ENCODE measurements around the gene MICALL1. TPM values are rescaled to one million over a fixed set of nuclear protein-coding genes. Genes with fewer than 3 reads are reported as not detected.

The MICALL1 gene
- total RNA-seq, 1 donor from 2014 or later: 115 TPM

- Histone ChIP-seq H3K4me3 (ENCODE audit: low read depth, low read length) (no peak overlapping the region), H3K36me3 (ENCODE audit: control insufficient read depth, insufficient read depth, low read length) (no peaks in the 10 kb centered on the region), H3K27me3 (ENCODE audit: control insufficient read depth, insufficient read depth, low read length) (peaks cover 6% of the 10 kb centered on the region)
- no peak for TF ChIP-seq CTCF (IDR thresholded peaks at IDR 0.05; ENCODE audit: insufficient read depth, low read length, poor library complexity, severe bottlenecking)
- DNase-seq (ENCODE audit: low read depth): no peak
These were observed 85.8 kb downstream of the MICALL1 start for GRCh38 chr22:37991731-37992442.

Other genes starting within 250 kb of the MICALL1 start
- 13.3 and 14.3 TPM in 2 replicates for gene PDXP, start 247.6 kb upstream of the MICALL1 start, total RNA-seq
- 500 and 806 TPM in 2 replicates for gene LGALS1, start 230.7 kb upstream of the MICALL1 start, total RNA-seq
- gene NOL12, start 220.0 kb upstream of the MICALL1 start, total RNA-seq: 46.2 and 59.0 TPM in 2 replicates
- gene TRIOBP, start 209.2 kb upstream of the MICALL1 start, total RNA-seq: 62.8 and 68.9 TPM in 2 replicates
- 35.7 and 37.4 TPM in 2 replicates for gene GCAT, start 98.4 kb upstream of the MICALL1 start, total RNA-seq
- gene GALR3, start 82.9 kb upstream of the MICALL1 start, total RNA-seq: not detected in 2 replicates
- gene ANKRD54, start 62.0 kb upstream of the MICALL1 start, total RNA-seq: 28.6 and 45.0 TPM in 2 replicates
- 439 and 469 TPM in 2 replicates for gene EIF3L, start 56.9 kb upstream of the MICALL1 start, total RNA-seq
- 0.75 TPM in 1 of 2 replicates, not detected in the other for gene C22orf23, start 47.3 kb downstream of the MICALL1 start, total RNA-seq
- 77.9 and 79.8 TPM in 2 replicates for gene POLR2F, start 47.4 kb downstream of the MICALL1 start, total RNA-seq
- not detected in 2 replicates for gene SOX10, start 78.3 kb downstream of the MICALL1 start, total RNA-seq
- 53.9 and 55.6 TPM in 2 replicates for gene PICK1, start 151.1 kb downstream of the MICALL1 start, total RNA-seq
- gene SLC16A8, start 177.9 kb downstream of the MICALL1 start, total RNA-seq: 0.08 and 0.14 TPM in 2 replicates
- 4.1 and 5.4 TPM in 2 replicates for gene BAIAP2L2, start 204.4 kb downstream of the MICALL1 start, total RNA-seq